ENCODE results near the gene MAP4K5. TPM values are rescaled to one million over a fixed set of nuclear protein-coding genes. Genes with fewer than 3 reads are reported as not detected.

The MAP4K5 gene
- total and polyA plus RNA-seq, 2 of the 4 experiments (the other 2 are of a cell fraction), result 33.1 to 46.1 TPM

- no peak overlapping the region for H2AK9ac ChIP-seq (replicated peaks; ENCODE audit: low read depth, low read length, poor library complexity)
- H3K4me3 ChIP-seq (ENCODE audit: insufficient read depth, low read depth, low read length), result no peak overlapping the region
- no peak overlapping the region for H3K56ac ChIP-seq (ENCODE audit: extremely low read depth, insufficient read depth, low read length)
- ATAC-seq (ENCODE audit: low read depth) (no peak), DNase-seq (no peak)
- intact Hi-C loops (cut with micrococcal nuclease), result no loop called here
- H2BK20ac ChIP-seq (ENCODE audit: low read depth, low read length), result no peak overlapping the region
- no peak overlapping the region for H4K5ac ChIP-seq (ENCODE audit: low read depth, low read length)
- H3K9ac ChIP-seq (ENCODE audit: low read depth, low read length), result no peak overlapping the region
- no peak overlapping the region for H2BK5ac ChIP-seq (ENCODE audit: low read depth, low read length, poor library complexity, severe bottlenecking)
- H2BK15ac ChIP-seq (ENCODE audit: low read depth, low read length), result no peak overlapping the region
- in situ Hi-C loops (cut with MboI; ENCODE audit: low sequenced_read_pairs), result no loop called here
- H4K8ac ChIP-seq (ENCODE audit: low read depth in 2 of 2, low read length in 2 of 2), result no peak overlapping the region
- H3K4ac ChIP-seq (ENCODE audit: low read depth, low read length), result no peak overlapping the region
- H3K27ac ChIP-seq (ENCODE audit: insufficient read depth, low read length), result no peak overlapping the region
- no peak overlapping the region for H4K91ac ChIP-seq (ENCODE audit: insufficient read depth, low read depth, low read length)
- H2AK5ac ChIP-seq (ENCODE audit: low read depth, low read length), result no peak overlapping the region
- no peak overlapping the region for H3K4me2 ChIP-seq (ENCODE audit: low read depth, low read length)
- no peaks in the 10 kb centered on the region for H3K9me3 ChIP-seq (ENCODE audit: control insufficient read depth, insufficient read depth, low read length)
- H3K14ac ChIP-seq (replicated peaks; ENCODE audit: low read depth, low read length), result no peak overlapping the region
- H3K79me1 ChIP-seq (ENCODE audit: low read depth in 1 of 2, low read length in 2 of 2), result no peaks in the 10 kb centered on the region
- dilution Hi-C loops (cut with HindIII; ENCODE audit: low sequenced_read_pairs, unreplicated experiment), result no loop called here
- H4K20me1 ChIP-seq (ENCODE audit: insufficient read depth, low read length), result no peaks in the 10 kb centered on the region
- peaks cover 8% of the 10 kb centered on the region; the same call in 1 of the 2 replicates for H3K9me1 ChIP-seq (ENCODE audit: insufficient read depth, low read length)
- peak overlapping the region; percentile 23; the same call in 1 of the 2 replicates for H3K23ac ChIP-seq (ENCODE audit: low read depth, low read length)
- no peak overlapping the region for H3K18ac ChIP-seq (ENCODE audit: low read depth, low read length)
- no peak for TF ChIP-seq USF2 (IDR thresholded peaks at IDR 0.05; ENCODE audit: low read depth, low read length)
- no peak for TF ChIP-seq RCOR1 (IDR thresholded peaks at IDR 0.05; ENCODE audit: insufficient replicate concordance, low read length)
- TF ChIP-seq MAZ (IDR thresholded peaks at IDR 0.05; ENCODE audit: borderline replicate concordance, low read depth, low read length), result no peak
- no peak for TF ChIP-seq CHD1 (IDR thresholded peaks at IDR 0.05; ENCODE audit: low read depth, low read length)
- TF ChIP-seq ELK1 (IDR thresholded peaks at IDR 0.05; ENCODE audit: borderline replicate concordance, low read depth, low read length), result no peak
- no peak for TF ChIP-seq POLR2A (IDR thresholded peaks at IDR 0.05; ENCODE audit: low read depth, low read length)
- TF ChIP-seq FOS (IDR thresholded peaks at IDR 0.05; ENCODE audit: low read depth, low read length), result no peak
- no peak for TF ChIP-seq SMC3 (IDR thresholded peaks at IDR 0.05; ENCODE audit: low read depth, low read length)
- no peak for TF ChIP-seq BHLHE40 (IDR thresholded peaks at IDR 0.05; ENCODE audit: low read depth, low read length)
- TF ChIP-seq CEBPB (IDR thresholded peaks at IDR 0.05; ENCODE audit: low read depth, low read length), result no peak
- TF ChIP-seq CTCF (conservative IDR thresholded peaks at IDR 0.05; ENCODE audit: low read depth, low read length), result no peak
- TF ChIP-seq NFE2L2 (IDR thresholded peaks at IDR 0.05; ENCODE audit: low read depth, low read length), result no peak
- TF ChIP-seq RFX5 (IDR thresholded peaks at IDR 0.05; ENCODE audit: low read depth, low read length), result no peak
- no peak for TF ChIP-seq MXI1 (IDR thresholded peaks at IDR 0.05; ENCODE audit: borderline replicate concordance, low read depth, low read length)
- TF ChIP-seq RAD21 (IDR thresholded peaks at IDR 0.05; ENCODE audit: low read length), result no peak
- TF ChIP-seq MAFK (IDR thresholded peaks at IDR 0.05; ENCODE audit: low read depth, low read length), result no peak
- no TSS peak for BruUV-seq (replicated peaks)
- POLR2A ChIA-PET (ENCODE audit: unreplicated experiment), result no interaction called here
- no peak overlapping the region for H2AFZ ChIP-seq (replicated peaks; ENCODE audit: low read length, poor library complexity)
- no CpG with 5 or more reads among the region's 1 CpG for WGBS, 2 experiments (ENCODE audit: extremely low coverage in 2 of 2, insufficient read length in 1 of 2)
- no peak overlapping the region for H2BK120ac ChIP-seq (ENCODE audit: low read depth, low read length)
- no peaks in the 10 kb centered on the region for H3K27me3 ChIP-seq (ENCODE audit: control insufficient read depth, insufficient read depth, low read length)
- CTCF ChIA-PET, result no interaction called here
- H3K4me1 ChIP-seq (ENCODE audit: control insufficient read depth, insufficient read depth, low read length), result no peaks in the 10 kb centered on the region
- peaks cover 10% of the 10 kb centered on the region; the same call in 1 of the 2 replicates for H3K36me3 ChIP-seq (ENCODE audit: control insufficient read depth, insufficient read depth, low read length)
These were observed 151.4 kb downstream of the MAP4K5 start for GRCh38 chr14:50381008-50381407.

Measured in IMR-90 (cell line).